SU-DHL-6 (cell line): Measurements from ENCODE around the gene KSR2.
"Not testable (repeated sequence)": the region's sequence is repeated elsewhere in the genome, so short reads cannot be mapped to it uniquely, and the experiment has no call there.

ENCODE experiments used
- H2AFZ ChIP-seq: fragments of 200-600 bp; sonication (generic); 2 replicates; pipeline ENCODE4 v1.6.1; 2014; ENCODE audit warnings: low read depth, mild to moderate bottlenecking, moderate library complexity, mixed read lengths, antibody characterized with exemption, low read length; ENCODE audit not compliant: severe bottlenecking
- H3F3A ChIP-seq: fragments of 200-600 bp; shearing (Covaris generic); 2 replicates; pipeline ENCODE4 v1.6.0; 2016; ENCODE audit warnings: antibody characterized with exemption, mild to moderate bottlenecking; ENCODE audit not compliant: insufficient read depth
- H3K27ac ChIP-seq: fragments of 200-600 bp; sonication (generic); 2 replicates; pipeline ENCODE4 v1.5.1; 2016; ENCODE audit warnings: low read depth, mild to moderate bottlenecking, low read length, moderate library complexity, mixed read lengths
- H3K27me3 ChIP-seq: fragments of 200-600 bp; sonication (generic), shearing (Covaris generic); 2 replicates; pipeline ENCODE4 v1.6.0; 2014; ENCODE audit warnings: mild to moderate bottlenecking, low read length
- H3K36me3 ChIP-seq: fragments of 200-600 bp; sonication (generic); 2 replicates; pipeline ENCODE4 v1.6.1; 2014; ENCODE audit warnings: mild to moderate bottlenecking, low read length, mixed read lengths
- H3K4me2 ChIP-seq: fragments of 300-600, 200-600 bp; shearing (Covaris generic), sonication (generic); 2 replicates; pipeline ENCODE4 v1.6.0; 2014; ENCODE audit warnings: low read length, low read depth, mild to moderate bottlenecking; ENCODE audit not compliant: poor library complexity, severe bottlenecking
- H3K4me3 ChIP-seq: fragments of 200-600 bp; sonication (generic); 2 replicates; pipeline ENCODE4 v1.5.1; 2014; ENCODE audit warnings: antibody characterized with exemption, low read length, mild to moderate bottlenecking, mixed read lengths; ENCODE audit not compliant: insufficient read depth, poor library complexity, severe bottlenecking
- H3K79me2 ChIP-seq: fragments of 200-600 bp; sonication (generic); 2 replicates; pipeline ENCODE4 v1.6.1; 2014; ENCODE audit warnings: mild to moderate bottlenecking, low read length, moderate library complexity; ENCODE audit not compliant: insufficient read depth
- H3K9ac ChIP-seq: fragments of 200-600 bp; sonication (generic); 2 replicates; pipeline ENCODE4 v1.7.0; 2014; ENCODE audit warnings: mild to moderate bottlenecking, low read length
- H3K9me2 ChIP-seq: fragments of 200-600 bp; sonication (generic); replicated peaks from 2 replicates; pipeline ENCODE4 v1.6.1; 2014; ENCODE audit warnings: low read length; ENCODE audit not compliant: insufficient read depth
- H3K9me3 ChIP-seq: fragments of 200-600 bp; sonication (generic); 2 replicates; pipeline ENCODE4 v1.6.1; 2014; ENCODE audit warnings: low read length, mixed read lengths; ENCODE audit not compliant: insufficient read depth
- H4K20me1 ChIP-seq: fragments of 200-600 bp; sonication (generic); 2 replicates; pipeline ENCODE4 v1.6.1; 2014; ENCODE audit warnings: low read depth, mild to moderate bottlenecking, antibody characterized with exemption, low read length, moderate library complexity, mixed read lengths
- CTCF ChIP-seq: fragments of 200-600 bp; sonication (generic); IDR thresholded peaks from one replicate; pipeline ENCODE4 v1.5.1; 2017; ENCODE audit warnings: antibody characterized with exemption, mild to moderate bottlenecking, low read length, moderate library complexity; ENCODE audit not compliant: insufficient read depth, poor library complexity, severe bottlenecking
- EZH2phosphoT487 ChIP-seq: fragments of 200-600 bp; sonication (generic), shearing (Covaris generic); conservative IDR thresholded peaks from 2 replicates; pipeline ENCODE4 v1.6.1; 2018; ENCODE audit warnings: mild to moderate bottlenecking, antibody characterized with exemption, low read length, moderate library complexity, mixed read lengths

KSR2 gene

GRCh38 chr12:117760990-117761389 lies 207.8 kb downstream of the KSR2 start:
- H3F3A ChIP-seq = no peaks in the 10 kb centered on the region
- TF ChIP-seq EZH2phosphoT487 (no peak), CTCF (no peak)
- no peaks in the 10 kb centered on the region for H3K36me3 ChIP-seq
- no peaks in the 10 kb centered on the region for H3K9me2 ChIP-seq
- H3K27ac ChIP-seq = no peak overlapping the region
- H2AFZ ChIP-seq = no peak overlapping the region
- H3K9ac ChIP-seq = no peak overlapping the region
- 0 out of 2 replicates have a peak, but pooled peaks cover 3% of the 10 kb centered on the region for H3K27me3 ChIP-seq
- H3K4me3 ChIP-seq = no peak overlapping the region
- H4K20me1 ChIP-seq = no peaks in the 10 kb centered on the region
- no peak overlapping the region for H3K4me2 ChIP-seq
- H3K9me3 ChIP-seq = peaks cover 3% of the 10 kb centered on the region; the same call in 1 of the 2 replicates
- no peaks in the 10 kb centered on the region for H3K79me2 ChIP-seq

GRCh38 chr12:117750657-117751056 lies 218.1 kb downstream of the KSR2 start:
- Histone ChIP-seq H3K9ac (no peak overlapping the region), H4K20me1 (no peaks in the 10 kb centered on the region), H3K9me3 (no peaks in the 10 kb centered on the region), H3K27me3 (no peaks in the 10 kb centered on the region), H3F3A (no peaks in the 10 kb centered on the region), H3K27ac (no peak overlapping the region), H3K4me2 (no peak overlapping the region), H3K4me3 (no peak overlapping the region), H3K36me3 (no peaks in the 10 kb centered on the region), H3K79me2 (no peaks in the 10 kb centered on the region), H2AFZ (no peak overlapping the region), H3K9me2 (no peaks in the 10 kb centered on the region)
- TF ChIP-seq CTCF = no peak
- no peak for TF ChIP-seq EZH2phosphoT487

GRCh38 chr12:117749431-117749830 lies 219.4 kb downstream of the KSR2 start:
- no peaks in the 10 kb centered on the region for H3K9me2 ChIP-seq
- H3F3A ChIP-seq = no peaks in the 10 kb centered on the region
- no peak overlapping the region for H3K4me2 ChIP-seq
- no peaks in the 10 kb centered on the region for H3K9me3 ChIP-seq
- H4K20me1 ChIP-seq = no peaks in the 10 kb centered on the region
- H3K27me3 ChIP-seq = no peaks in the 10 kb centered on the region
- H3K27ac ChIP-seq = no peak overlapping the region
- H3K4me3 ChIP-seq = no peak overlapping the region
- no peaks in the 10 kb centered on the region for H3K79me2 ChIP-seq
- no peak overlapping the region for H2AFZ ChIP-seq
- H3K36me3 ChIP-seq = no peaks in the 10 kb centered on the region
- TF ChIP-seq CTCF (no peak), EZH2phosphoT487 (no peak)
- H3K9ac ChIP-seq = no peak overlapping the region

GRCh38 chr12:117746358-117746757 lies 222.4 kb downstream of the KSR2 start:
- not testable (repeated sequence) for H3K4me2 ChIP-seq, H3K9me2 ChIP-seq, H3K9ac ChIP-seq, H3K27me3 ChIP-seq, H3K27ac ChIP-seq, H2AFZ ChIP-seq, H4K20me1 ChIP-seq, H3K79me2 ChIP-seq, H3F3A ChIP-seq, H3K9me3 ChIP-seq, H3K36me3 ChIP-seq, H3K4me3 ChIP-seq
